Nucleus accumbens (tissue), 56 donors: ENCODE results near the gene CHD6.

Source experiments
- DNase-seq, 56 donors: peaks; one replicate each; lab custom pipeline; 2025; lab: John Stamatoyannopoulos, UW

The CHD6 gene

DNA sequence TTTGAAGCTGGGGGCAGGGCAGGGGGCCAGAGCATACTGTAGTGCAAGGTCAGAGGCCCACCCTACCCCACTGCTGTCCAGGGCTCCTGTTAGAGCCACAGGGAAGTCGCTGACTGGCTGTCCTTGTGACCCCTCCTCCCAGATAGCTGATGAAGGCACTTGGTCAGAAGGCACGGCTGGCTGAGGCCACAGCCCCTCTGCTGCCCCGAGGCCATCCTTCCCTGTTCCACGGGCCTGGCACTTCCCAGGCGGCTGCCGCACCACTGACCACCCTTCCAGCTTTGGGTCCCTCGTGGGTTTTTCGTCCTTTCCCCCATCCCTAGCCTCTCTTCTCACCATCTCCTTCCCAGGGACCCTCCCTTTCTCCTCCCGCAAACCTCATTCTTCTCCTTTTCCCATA is 242.3 kb downstream of the CHD6 start:
- DNase-seq = no peak

DNA sequence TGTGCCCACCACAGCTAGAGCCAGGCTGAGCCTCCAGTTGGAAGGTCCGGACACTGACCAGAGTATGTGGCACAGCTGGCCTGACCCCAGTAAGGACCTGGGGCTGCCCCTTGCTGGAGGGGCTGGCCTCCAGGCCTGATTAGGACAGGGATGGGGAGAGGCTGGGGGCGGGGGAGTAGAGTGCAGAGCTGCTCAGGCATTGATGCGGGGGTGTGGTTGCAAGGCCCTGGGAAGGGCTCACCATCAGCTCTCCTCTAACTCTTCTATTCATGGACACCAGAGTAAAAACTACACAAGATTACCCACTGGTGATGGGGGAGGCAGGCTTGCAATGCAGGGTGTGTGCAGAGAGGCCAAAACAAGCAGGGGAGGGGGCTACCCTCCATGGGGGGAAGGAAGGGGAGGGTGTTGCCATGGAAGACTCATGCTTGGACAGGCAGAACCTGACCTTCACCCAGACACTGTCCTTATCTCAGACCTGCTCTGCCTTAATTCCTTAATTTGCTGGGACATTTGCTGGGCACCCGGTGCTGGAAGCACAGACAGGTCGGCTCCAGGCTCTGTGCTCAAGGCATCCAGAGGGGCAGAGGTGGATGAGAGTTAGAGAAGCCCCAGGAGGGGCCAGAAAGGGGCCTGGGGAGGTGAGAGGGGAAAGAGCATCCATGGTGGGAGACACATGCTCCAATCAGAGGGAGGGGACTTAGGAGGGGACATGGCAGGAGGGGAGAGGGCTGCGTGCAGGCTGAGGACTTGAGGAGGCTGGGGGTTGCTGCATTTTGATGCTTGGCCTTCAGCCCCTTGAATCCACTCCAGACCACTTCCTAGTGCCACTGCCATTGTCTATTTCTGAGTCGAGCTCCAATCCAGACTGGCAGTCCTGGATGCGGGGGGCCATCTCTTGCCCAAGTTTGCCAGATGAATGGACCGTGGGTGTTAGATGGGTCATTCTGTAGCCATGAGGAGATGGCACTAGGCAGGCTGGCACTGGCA is 244.0 kb downstream of the CHD6 start:
- DNase-seq = no peak

DNA sequence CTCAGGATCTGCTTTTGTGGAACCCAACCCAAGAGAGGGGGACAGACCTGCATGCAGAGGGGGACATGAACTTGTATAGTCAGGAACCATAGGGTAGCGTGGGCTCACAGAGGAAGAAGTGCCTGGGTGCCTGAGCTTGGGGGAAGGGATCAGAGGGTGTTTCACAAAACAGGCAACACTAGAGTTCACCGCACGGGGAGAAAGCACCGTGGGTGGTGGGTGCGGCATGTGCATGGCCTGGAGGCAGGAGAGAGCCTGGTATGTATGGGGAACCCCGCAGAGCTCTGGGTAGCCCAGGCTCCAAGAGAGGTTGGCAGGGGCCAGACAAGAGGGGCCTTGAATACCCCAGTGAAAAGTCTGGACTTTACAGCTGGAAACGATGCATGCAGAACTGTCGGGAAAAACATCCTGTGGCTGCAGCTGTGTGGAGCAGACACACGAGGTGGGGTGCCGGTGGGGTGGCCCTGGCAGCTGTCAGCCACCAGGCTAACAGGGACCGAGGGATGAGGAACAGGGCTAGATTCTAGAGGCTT is 244.9 kb downstream of the CHD6 start:
- DNase-seq = no peak

DNA sequence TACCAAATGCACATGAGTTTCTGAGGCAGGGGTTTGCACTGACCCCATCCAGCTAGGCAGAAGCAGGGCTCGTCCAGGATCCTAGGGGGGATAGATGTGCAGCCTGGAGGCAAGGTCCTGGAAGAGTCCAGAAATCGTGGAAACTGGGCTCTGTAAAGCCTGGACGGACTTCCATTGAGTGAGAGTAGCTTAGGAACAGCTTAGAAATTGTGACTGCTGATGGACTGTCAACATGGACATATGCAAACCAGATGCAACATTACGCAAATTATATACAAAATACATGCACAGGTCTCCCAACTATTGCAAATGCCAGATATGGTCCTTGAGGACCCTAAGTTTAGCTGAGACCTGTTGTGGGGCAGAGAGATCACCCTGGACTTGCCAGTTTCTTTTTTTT is 246.8 kb downstream of the CHD6 start:
- no peak for DNase-seq

DNA sequence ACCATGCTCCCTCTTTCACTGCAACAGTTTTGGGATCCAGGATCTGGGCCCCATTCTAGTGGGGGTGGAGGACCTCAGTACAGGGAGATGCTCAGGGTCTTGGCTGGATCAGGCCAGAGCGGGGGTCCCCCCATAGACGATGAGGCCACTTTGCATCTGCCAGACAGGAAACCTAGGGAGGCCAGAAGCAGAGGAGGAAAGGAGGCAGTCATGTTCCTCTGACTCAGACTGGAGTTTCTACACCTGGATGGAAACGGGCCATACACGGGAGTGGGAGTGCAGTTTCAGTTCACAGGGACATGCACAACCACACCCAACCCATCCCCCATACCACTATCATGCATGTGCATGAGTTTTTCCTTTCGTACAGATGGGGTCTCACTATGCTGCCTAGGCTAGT is 248.0 kb downstream of the CHD6 start:
- DNase-seq = no peak

DNA sequence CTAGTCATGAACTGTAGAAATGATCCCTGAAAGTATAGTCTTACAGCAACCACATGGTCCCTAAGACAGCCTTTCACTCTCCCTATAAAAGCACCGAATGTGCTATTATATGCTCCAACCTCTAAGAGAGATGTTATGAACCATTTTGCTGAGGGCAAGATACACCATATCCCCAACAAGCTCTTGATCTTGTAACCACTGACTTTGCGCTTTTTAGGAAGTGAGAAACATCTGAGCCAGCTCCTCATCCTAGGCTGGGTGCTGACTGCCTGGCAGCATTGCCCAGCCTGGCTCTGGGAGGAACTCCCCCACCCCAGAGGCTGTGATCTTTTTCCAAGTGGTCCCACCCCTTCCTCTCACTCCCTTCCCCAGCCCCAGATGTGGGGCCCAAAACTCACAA is 248.5 kb downstream of the CHD6 start:
- DNase-seq = no peak

DNA sequence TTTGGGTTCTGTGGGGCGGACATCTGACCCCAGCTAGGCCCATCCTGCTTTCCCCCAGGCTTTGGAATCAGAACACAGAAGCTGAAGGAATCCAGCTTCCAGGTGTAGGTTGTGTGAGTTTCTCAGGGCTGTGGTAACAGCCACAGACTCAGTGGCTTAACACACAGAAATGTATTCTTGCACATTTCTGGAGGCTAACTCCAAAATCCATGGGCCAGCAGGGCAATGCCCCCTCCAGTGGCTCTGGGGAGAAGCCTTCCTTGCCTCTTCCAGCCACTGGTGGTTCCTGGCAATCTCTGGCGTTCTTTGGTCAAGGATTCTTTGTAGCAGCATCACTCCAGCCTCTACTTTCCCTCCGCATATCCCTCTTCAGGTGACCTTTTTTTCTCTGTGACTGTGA is 250.2 kb downstream of the CHD6 start:
- DNase-seq = no peak

DNA sequence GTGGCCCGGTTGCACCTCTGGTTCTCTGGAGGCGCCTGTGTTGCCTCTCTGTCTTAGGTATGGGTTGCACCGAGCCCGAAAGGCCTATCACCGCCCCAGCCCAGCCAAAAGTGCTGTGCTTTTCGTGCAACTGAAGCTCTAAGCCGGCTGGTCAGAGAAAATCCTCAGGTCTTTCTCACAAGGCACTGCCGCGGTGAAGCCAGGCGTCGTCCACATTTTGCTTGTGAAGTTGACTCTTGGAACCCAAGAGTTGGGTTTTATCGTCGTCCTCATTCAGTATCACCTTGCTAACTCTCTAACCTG is 250.8 kb downstream of the CHD6 start:
- no peak for DNase-seq

DNA sequence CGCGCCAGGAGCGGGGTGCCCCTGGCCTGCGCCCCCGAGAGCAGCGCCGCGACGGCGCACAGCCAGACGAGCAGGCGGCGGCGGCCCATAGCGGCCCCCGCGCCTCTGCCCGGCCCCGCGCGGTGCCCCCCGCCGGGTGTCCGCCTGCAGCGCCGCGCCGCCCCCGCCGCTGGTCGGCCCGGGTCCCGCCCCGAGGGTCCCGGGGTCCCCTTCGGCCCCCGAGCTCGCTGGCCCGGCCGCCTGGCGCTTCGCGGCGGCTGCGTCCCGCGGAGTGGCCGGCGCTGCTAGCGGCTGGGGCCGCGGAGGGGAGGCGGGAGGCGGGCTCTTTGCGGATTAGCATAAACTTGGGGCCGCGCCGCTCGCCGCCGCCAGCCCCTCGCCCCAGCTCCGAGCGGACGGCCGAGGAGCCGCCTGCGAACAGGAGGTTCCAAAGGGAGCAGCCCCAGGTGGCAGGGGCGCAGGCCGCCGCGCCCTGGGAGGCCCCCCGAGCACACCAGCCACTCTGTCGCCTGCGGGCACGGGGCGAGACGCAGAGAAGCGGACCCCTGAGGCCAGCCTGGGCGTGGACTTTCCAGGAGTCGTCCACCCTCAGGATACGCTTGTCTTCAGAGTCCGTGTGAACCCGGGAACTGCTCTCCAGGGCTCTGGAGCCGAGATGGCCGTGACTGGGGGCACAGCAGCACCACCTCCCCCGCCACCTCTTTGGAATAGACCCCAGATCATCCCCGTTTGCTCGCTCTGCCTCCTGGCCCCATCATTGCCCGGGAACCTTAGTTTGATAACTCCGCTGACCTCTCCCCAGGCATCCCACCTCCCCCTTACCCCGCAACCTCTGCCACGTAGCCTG is 251.4 kb downstream of the CHD6 start, which contains the start of gene EMILIN3:
Gene EMILIN3 (minus strand): TSS at position 273 of the 847 bp plus-strand sequence. CDS start 184 bp downstream, at position 89.
- no peak for DNase-seq

DNA sequence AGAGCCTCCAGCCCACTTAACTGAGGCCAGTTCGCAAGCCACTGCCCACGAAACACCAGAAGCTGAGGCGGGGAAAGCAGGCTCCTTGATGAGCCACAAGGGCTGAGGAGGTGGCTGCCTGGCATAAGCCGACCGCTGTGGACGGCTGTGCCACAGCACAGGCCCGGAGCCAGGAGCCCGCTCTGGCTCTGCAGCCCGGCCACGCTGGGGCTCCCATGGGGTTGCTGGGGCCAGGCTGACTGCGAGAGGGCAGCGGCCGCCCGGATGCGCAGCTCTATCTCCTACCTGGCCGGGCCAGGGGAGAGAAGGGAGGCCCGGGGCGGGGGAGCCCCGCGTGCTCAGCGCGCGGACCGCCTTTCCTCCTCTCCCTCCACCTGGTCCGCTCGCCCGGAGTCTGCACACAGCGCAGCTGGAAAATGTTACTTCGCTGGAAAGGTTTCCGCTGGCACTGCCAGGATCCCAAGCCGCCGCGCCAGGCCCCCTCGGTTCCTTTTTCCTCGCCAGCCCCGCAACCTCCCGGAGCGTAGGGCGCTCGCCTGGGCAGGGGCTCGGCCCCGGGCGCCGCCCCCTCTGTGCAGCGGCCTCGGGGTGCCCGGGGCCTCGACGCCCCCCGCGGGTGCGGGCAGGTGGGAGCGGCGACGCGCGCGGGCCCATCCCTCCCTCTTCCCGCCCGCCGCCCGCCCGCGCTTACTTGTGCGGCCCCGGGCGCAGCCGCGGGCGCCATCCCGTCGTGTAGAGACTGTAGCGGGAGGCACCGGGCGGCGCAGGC is 252.2 kb downstream of the CHD6 start:
- no peak for DNase-seq

DNA sequence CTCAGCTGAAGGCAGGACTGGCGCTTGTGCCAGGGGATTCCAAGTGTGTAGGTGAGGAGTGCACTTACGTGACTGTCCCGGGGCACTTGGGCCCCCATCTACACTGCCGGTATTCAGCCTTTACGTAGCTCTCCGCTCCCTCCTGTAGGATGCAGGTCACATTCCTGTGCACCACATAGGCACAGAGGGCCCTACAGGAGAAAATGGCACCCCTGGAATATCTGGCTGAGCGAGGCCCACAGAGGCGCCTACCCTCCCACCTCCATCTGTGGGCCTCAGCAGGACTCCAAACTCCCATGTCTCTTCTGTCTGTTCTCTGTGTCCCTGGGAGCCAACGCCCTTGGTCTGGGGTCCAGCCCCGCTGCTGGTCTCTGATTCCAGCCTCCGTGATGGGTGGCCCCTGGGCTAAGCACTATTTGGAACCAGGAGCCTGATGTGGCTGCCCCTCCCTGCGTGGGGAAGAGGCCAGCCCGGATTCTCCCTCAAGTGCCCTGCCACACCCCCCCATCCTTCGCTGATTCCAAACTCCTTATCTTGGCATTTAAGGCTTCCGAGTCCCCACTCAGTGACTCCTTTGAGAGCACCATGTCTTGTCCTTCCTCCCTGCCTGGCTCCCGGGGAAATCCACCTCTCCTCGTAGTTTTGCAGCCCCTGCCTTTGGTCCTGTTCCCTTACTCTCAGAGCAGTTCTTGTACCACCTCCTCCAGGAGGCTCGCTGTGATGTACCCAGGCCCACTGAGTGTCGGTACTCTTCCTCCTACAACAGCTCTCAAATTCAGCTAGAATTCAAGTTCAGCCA is 253.0 kb downstream of the CHD6 start:
- no peak for DNase-seq

DNA sequence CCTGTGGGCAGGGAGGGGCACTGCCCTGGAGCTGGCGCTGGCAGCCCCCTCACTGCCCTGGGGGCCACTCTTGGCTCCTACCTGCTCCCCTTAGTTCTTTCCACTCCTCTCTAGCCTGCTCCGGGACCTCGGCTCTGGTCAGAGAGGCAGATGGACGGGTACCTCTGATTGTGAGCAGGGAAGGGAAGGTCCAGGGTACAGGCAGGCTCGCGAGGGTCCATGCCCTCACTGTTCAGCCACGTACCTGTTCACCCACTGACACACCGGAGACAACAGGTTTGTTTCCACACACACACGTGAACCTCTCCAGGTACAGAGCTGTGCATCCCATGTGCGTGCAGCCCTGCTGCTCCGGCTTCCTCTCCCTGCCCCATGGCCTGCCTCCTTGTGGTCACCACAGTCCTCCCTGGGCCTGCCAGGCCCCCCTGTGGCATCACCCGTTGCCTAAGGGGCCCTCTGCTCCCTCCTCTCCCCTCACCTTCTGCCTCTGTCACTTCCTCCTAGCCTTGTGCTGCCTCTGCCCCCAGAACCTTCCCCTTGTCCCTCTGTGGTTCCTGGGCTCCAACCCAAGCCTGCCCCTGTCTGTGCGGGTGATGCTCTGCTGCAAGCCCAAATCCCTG is 253.8 kb downstream of the CHD6 start:
- no peak for DNase-seq

DNA sequence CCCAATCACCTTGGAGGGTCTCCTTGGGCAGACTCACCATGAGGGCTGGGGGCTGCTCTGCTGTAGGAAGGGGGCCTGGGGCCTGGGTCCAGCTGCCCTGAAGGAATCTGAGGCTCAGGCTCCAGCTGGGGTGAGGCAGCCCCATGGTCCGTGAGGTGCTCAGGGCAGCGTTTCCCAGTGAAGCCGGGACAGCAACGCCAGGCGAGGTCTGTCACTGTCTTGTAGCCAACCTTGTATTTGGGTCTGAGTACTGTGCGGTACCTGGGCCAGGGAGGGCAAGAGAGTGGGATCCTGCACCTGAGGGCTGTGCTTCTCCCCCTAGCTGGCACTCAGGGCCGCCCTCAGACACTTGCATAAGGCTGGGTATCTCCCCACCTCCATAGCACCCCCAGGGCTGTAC is 254.6 kb downstream of the CHD6 start:
- DNase-seq = no peak

DNA sequence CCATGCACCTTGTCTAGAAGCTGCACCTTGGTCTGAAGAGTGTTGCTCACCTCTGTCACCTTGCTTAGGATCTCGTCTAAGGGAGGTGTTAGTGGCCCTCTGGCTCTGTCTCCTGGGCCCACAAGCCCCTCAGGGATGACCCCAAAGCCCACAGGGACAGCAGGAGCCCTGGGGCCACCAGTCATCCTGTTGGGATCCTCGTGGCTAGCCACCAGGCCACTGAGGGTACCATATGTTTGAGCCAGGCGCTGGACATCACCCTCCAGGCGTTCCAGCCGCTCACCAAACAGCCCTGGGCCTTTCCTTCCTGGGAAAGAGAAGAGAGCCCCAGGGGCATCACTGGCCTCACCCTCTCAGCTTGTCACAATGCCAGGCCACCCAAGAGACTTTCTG is 255.4 kb downstream of the CHD6 start:
- DNase-seq = no peak

DNA sequence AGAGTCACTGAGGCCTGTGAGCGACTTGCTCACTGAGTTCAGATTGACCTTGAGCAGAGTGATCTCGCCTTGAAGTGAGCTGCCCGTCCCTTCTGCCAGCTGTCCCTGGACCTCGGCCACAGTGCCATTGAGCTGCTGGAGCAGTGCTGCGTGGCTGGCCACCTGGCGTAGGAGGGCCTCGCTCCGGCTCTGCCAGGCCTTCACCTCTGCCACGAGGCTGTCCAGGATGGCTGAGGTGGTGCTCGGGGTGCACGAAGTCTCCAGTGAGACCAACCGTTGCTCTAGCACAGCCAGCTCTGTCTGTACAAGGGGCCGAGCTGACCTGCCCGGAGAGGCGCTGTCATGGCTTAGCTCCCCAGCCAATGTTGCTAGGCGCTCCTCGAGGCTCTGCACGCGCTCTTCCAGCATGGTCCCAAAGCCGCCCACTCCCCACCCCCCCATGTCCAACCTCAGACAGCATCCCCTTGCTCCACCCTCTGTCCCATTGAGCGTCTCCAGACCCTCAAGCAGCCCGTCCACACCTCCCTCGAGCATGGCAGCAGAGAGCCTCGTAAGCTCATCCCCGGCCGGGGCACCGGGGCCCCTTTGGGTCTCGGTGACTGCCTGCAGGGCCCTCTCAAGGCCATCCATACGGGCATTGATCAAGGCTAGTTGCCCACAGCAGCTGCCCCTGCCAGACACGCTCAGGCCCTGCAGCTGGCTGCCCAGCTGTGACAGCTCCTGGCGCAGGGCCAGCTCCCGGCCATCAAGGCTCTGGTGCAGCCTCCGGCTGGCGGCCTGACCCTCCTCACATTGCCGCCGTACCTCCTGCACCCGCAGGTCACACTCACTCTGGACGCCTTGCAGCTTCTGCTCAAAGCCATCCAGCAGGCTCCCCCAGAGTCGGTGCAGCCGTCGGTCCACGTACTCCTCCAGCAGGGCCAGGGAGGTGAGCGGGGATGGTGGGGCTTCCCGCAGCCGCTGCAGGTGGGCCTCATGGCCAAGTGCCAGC is 256.1 kb downstream of the CHD6 start:
- peak in 13 of 56 donors; percentile 6 to 26 (median 12) for DNase-seq

DNA sequence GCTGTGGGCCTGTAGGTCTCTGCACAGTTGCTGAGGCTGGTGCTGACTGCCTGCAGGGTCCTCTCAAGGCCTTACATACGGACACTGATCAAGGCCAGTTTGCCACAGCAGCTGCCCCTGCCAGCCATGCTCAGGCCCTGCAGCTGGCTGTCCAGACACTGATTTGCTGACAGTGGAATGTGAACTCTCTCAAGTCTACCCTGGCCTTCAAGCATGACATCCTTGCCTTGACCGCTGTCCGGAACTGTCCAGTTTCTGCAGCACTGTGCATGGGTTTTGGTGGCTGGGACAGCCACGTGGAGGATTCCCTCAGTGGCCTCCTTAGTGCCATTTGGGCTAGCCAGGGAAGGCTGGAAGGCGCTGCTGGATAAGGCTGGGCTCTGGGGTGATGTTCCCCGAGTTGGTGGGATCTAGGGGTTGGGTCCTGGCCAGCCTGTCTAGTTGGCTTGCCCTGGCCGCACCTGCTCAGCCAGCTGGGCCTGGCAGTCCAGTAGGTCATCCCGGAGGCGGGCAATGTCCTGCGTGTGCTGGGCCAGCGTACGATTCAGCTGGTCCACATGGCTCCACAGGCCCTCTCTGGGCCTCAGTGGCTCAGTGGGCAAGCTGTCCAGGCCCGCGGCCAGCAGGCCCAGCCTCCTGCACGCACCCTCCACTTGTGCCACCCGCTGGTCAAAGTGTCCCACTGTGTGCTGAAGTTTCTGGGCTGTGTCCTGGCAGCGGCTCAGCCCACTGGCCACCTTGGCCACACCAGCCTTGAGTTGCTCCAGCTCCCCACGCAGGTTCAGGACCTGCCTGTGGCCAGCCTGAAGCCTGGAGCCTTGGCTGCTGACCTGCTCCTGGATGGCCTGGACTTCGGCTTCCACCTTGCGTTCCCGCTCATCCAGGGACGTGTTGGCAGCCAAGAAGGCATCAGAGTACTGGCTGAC is 257.1 kb downstream of the CHD6 start:
- DNase-seq = no peak

DNA sequence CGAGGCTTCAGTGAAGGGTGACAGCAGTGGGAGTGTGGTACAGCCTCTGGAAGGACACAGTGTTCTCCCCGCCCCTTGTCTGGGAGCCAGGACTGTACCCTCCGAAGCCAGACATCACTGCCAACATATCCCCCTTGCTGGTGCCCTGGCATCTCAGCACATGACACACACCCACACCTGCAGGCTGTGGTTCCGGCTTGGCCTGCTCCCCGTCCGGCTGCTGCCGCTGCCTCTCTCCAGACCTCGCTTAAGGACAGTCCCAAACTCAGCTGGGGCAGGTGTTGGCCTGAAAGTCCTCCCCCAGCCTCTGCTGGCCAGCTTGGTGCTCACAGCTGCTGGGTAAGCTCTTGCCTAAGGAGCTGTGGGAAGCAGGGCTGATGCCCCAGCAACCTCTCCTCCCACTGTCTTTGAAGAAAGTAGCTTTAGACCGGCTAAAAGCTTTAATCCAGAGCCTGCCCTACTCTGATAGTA is 258.6 kb downstream of the CHD6 start:
- DNase-seq = peak in 2 of 56 donors; percentile 12 to 20
